GM10266 (cell line): ENCODE measurements around the gene INPP5A.

Experiments
- DNase-seq: peaks from one replicate; pipeline ENCODE4 v3.0.0; 2012; ENCODE audit errors: extremely low spot score
- CTCF ChIP-seq: IDR thresholded peaks from 2 replicates; pipeline ENCODE4 v1.5.1; 2012; ENCODE audit warnings: mild to moderate bottlenecking, low read depth; ENCODE audit not compliant: control insufficient read depth, insufficient read depth; ENCODE audit errors: missing control alignments

The INPP5A gene

DNA sequence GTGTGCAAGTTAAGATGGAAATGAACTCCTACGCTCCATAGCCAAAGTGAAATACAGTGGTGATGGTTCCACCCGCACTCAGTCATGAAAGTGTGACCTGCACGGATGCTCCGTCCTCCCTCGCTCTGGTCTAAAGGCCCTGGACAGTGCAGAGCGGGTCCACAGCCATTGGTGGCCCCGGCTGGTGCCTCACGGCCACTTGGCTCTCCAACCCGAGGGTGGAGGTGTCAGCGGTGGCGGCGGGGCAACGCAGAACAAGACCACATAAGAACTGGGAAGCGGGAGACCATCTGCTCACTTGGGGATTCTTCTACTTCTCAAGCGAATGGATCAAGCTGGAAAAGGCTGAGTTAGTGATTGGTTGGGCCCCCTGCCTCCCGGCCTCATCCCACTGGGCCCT lies 187.6 kb downstream of the INPP5A start:
- DNase-seq: no peak
- TF ChIP-seq CTCF: no peak

- DNase-seq: no peak
- no peak for TF ChIP-seq CTCF
These were observed 188.6 kb downstream of the INPP5A start for GRCh38 chr10:132726194-132726593.

GRCh38 chr10:132726951-132727350 lies 189.4 kb downstream of the INPP5A start:
- DNase-seq: no peak
- no peak for TF ChIP-seq CTCF

GRCh38 chr10:132727411-132727810 lies 189.8 kb downstream of the INPP5A start:
- no peak for DNase-seq
- TF ChIP-seq CTCF: no peak

DNA sequence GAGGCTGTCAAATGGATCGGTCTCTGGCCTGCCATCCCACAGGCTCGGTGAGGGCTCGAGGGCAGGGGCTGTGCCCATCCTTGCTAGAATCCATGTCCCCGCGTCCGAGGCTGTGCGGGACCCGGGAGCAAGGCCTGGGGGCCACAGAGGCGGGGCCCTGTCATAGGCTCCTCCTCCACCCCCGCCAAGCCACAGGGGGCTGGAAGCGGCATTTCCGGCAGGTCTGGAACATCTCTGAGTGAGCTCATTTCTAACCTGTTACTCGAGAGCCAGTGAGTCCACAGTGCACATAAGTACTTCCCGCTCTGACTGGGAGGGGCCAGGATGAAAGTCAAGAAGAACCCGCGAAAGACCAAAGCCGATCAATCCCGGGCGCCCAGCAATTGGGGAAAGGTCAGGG lies 190.7 kb downstream of the INPP5A start:
- no peak for TF ChIP-seq CTCF
- DNase-seq: no peak

- no peak for DNase-seq
- no peak for TF ChIP-seq CTCF
These were observed 191.2 kb downstream of the INPP5A start for GRCh38 chr10:132728741-132729140.

GRCh38 chr10:132729810-132730572 lies 192.4 kb downstream of the INPP5A start:
- DNase-seq: no peak
- TF ChIP-seq CTCF: no peak
